Stomach (tissue), 4 donors: ENCODE data around the gene SOS1.

Source experiments
- EP300 ChIP-seq: sonication (generic); formaldehyde crosslinking; IDR thresholded peaks from one replicate; pipeline ENCODE4 v1.6.1; 2017; ENCODE audit warnings: antibody characterized with exemption
- POLR2AphosphoS5 ChIP-seq, 3 donors: sonication (generic); formaldehyde crosslinking; IDR thresholded peaks; one replicate each; pipeline ENCODE4 v1.6.1; 2016; ENCODE audit warnings: antibody characterized with exemption in 3 of 3

GRCh38 chr2:39018638-39019037 is 102.2 kb downstream of the SOS1 start:
- TF ChIP-seq EP300 (no peak), POLR2AphosphoS5 (IDR thresholded peaks at IDR 0.05) (no peak)
